ENCODE results near the gene DVL2.

GRCh38 chr17:7246779-7247178 lies 12.5 kb upstream of the DVL2 start:
- TF ChIP-seq POLR2A (IDR thresholded peaks at IDR 0.05) (no peak), CTCF (IDR thresholded peaks at IDR 0.05) (no peak), POLR2AphosphoS5 (IDR thresholded peaks at IDR 0.05) (no peak), EP300 (IDR thresholded peaks at IDR 0.05) (no peak)

All from stomach (tissue), 4 donors.